Activated CD8-positive, alpha-beta memory T cell treated with anti-CD3 and anti-CD28 coated beads, Interleukin-2, amount 50 U/mL, for 1 hour (primary cell): ENCODE results near the gene STT3B.

Source experiments
- DNase-seq: peaks from one replicate; pipeline ENCODE4 v3.0.0-alpha.2; 2020; ENCODE audit errors: extremely low read depth

The STT3B gene

DNA sequence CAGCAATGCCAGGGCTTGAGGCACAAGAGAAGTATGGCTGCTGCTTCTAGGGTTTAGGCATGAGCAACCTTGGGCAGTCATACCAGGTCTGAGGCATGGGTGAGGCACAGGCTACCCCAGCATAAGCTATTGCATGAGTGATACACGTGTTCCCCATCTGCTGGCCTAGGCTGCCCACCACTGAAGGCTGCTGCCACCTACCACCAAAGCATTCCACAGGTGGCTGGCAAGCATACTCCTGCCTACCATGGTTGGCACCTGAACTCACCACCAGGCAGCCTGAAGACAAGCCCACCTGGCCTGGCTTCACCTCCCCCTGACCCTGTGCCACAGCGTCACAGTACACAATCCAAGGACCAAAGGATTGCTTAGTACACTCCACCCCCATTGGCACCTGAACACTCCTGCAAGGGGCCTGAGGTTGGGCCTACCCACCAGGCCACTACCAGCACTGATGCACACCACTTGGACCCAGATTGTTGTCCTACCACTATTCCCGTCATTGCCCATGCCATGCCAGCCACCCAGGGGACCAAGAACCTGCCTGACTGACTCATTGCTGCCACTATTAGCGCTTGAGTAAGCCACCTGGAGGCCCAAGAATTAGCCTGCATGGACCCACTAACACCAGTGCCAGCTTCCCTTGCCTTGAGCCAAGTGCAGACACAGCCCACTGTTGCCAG is 115.7 kb downstream of the STT3B start:
- no peak for DNase-seq

DNA sequence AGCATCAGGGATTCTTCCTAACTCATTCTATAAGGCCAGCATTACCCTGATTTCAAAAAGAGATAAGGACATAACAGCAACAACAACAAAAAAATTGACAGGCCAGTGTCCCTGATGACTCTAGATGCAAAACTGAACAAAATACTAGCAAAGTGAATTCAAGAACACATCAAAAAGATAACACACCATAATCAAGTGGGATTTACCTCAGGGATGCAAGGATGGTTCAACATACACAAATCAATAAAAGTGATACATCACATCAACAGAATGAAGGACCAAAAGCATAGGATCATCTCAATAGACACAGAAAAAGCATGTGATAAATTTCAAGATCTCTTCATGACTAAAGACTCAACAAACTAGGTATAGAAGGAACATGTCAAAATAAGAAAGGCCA is 119.6 kb downstream of the STT3B start:
- no peak for DNase-seq

DNA sequence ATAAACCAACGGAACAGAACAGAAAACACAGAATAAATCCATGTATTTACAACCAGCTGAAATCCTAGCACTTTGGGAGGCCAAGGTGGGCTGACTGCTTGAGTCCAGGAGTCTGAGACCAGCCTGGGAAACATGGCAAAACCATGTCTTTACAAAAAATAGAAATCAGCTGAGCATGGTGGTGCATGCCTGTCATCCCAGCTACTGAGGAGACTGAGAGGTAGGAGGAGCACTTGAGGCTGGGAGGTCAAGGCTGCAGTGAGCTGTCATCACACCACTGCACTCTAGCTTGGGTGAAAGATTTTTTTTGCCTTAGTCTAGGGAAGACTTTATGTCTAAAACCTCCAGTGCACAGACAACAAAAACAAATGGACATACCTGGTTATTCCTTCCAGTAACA is 120.7 kb downstream of the STT3B start:
- no peak for DNase-seq

DNA sequence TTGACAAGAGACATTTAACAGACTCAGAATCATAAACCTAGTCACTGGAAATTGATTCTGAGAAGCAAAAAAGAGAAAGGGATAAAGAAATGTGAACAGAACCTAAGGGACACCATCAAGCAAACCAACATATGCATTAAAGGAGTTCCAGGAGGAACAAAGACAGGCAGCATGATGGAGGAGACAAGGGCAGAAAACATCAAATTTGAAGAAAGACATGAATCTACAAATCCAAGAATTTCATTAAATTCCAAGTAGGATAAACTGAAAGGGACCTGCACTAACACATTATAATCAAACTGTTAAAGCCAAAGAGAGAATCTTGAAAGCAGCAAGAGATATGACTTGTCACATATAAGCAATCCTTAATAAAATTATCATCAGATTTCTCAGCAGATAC is 122.3 kb downstream of the STT3B start:
- no peak for DNase-seq

DNA sequence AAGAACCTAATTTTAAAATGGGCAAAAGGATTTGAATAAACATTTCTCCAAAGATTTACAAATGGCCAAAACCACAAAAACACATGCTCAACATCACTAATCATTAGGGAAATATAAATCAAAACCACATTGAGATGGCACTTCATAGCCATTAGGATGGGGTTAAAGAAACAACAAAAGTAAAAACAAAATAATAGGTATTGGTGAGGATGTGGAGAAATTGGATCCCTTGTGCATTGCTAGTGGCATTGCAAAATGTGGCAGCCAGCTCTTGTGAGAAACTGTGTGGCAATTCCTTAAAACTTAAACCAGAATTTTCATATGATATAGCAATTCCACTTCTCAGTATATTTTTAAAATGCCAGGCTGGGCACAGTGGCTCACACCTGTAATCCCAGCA is 126.5 kb downstream of the STT3B start:
- no peak for DNase-seq

DNA sequence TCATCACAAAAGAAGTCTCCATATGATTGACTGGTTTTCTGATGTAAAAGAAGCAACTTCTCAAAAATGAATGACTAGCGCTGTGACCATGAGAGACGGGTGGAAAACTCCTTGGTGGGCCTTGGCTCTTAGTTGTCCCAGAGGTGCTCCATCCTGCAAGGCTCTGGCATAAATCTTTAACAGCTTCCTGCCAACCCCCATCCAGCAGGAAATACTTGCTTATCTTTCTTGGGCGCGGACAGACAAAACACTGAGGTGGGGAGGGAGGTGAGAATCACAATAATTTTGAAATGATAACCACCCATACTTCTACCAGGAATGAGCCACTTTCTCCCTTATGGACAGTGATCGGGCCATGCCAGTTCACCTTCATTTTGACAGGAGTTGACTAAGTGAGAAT is 128.6 kb downstream of the STT3B start:
- DNase-seq, result no peak

DNA sequence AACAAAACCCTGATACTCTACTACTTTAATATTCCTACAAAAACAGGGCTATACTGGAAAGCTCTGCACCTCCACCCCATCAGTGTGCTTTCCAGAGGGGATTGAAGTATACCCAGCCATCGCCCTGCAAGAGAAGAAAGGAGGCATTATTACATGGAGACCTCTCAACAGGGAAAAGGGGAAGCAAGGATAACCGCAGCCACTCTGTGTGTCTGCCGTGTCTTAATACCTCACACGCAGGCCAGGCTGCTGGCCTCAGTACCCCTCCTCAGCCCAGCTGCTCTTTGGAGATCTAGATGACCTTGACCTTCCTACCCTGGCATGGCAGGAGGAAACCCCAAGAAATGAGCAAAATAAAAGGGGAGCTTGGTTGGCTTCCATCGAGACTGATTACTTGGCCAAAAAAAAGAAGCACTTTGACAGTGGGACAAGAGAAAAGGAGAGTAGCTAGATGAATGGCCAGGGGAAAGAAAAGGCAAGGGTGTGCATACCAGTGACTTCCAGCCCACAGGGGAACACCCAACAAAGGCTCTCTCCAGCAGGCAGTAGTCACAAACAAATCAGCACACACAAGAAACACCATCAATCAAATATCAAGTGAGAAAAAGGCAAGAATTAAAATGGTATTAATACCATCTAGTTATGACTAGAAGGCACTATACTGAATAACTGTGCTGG is 129.4 kb downstream of the STT3B start:
- DNase-seq, result no peak

DNA sequence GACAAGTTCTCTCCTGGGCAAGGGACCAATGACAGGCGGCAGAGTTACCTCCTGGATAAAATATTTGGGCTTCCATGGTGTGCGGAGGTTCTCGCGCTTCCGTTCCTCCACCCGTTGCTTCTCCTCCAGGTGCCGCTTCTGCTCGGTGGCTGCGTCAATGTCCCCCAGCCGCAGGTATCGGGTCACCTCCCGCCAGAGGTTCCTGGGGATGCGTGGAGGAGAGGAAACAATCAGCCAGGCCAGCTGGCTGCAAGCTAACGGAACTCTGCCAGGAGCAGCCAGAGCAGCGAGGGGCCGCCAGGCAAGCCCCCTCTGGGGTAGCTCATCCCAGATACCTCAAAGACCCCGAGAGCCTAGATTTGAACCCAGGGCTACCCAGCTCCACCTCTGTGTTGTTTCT is 131.3 kb downstream of the STT3B start:
- no peak for DNase-seq

DNA sequence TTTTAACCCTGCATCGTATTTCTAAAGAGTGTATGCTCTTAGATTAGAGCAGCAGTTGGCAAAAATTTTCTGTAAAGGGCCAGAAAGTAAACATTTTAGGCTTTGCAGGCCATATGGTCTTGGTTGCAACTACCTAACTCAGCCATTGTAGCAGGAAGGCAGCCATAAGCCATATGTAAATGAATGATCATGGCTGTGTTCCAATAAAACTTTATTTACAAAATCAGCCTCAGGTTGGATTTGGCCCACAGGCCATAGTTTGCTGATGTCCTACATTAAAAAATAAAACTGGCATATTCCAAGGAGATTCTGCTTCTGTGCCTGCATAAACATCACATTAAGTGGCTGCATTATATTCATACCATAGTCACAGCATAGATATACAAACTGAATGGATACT is 134.9 kb downstream of the STT3B start:
- DNase-seq, result no peak

DNA sequence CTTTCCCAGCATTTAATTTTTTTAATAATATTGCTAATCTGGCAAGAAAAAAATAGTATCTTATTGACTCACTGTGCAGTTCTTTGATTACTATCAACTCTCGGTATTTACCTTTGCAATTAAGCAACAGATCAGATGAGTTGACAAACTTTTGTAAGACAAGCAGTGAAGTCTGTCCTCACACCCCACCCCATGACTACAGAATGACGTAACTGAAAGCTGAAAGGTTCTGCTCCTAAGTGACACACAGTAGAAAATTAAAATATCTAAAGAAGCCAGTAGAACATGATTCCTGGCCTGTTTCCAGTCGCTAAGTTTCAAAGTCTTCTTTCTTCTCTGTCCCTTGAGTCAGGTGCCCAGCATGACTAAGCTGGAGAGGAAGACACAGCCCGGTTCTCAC is 135.5 kb downstream of the STT3B start:
- DNase-seq, result no peak

DNA sequence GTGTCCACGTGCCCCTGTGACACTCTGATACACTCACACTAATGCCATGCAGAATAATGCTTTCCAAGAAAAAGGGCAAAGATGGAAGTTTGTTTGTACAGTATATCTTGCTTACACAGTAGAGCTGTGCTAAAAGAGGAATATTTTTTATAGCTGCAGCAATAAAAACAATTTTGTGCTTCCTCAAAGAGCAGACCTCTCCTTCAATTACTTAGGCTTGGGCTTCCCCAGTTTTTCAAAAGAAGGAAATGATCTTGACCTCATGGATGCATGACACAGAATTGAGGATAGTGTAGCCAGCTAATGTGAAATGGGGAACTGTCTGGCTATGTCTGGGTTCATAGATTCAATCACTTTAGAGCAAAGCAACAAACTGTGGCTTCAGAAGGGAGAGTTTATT is 137.4 kb downstream of the STT3B start:
- no peak for DNase-seq

DNA sequence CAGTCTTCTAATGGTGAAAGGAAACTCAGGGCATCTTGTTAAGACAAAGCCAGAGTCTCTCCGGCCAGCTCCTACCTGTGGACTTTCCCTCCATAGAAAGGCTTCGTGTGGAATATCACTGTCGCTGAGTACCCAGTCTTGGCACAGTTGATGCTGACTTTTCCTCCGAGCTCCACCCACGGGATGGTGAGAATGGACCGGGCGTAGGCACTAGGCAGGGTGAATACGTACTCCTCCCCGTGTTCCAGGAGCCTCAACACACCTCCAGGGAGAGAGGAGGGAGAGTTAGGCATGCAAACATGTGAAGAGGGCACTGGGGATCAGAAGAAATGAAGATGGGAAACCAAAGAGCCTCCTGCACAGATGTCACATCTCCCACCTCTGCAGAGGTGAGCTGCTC is 138.0 kb downstream of the STT3B start:
- no peak for DNase-seq

DNA sequence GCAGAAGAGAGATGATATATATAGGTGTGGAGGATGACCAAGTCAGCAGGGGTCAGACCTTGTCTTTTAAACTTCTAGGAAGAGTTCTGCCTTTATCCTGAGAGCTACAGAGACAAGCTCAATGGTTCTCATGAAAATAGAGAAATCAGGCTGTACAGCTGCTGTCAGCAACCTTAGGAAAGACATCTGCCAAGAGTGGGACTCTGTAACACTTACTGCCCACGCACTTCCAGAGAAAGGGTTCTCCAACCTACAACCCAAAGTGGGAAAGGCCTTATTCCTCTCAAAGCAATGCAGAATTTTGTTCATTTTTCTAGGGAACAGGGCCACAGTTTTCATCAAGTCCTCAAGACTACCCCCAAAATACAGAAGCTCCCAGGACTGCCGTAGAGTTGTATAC is 138.7 kb downstream of the STT3B start:
- no peak for DNase-seq

DNA sequence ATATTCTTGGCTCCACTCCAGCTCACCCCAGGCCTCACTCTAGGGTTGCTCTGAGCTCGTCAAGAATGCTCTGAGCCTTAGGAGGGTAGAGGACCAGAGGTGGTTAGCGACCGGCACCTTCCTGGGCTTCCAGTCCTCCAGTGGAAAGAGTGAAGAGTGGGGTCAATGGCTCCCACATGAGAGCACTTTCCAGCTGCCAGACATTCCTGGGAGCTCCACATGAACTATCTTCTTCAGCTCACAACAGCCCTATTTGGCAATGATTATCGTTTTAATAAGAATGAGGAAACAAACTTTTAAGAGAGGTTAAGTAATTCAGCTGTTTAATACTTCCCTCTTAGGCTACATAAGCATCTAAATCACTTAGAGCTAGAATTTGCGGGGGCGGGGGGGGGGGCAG is 139.3 kb downstream of the STT3B start:
- no peak for DNase-seq

DNA sequence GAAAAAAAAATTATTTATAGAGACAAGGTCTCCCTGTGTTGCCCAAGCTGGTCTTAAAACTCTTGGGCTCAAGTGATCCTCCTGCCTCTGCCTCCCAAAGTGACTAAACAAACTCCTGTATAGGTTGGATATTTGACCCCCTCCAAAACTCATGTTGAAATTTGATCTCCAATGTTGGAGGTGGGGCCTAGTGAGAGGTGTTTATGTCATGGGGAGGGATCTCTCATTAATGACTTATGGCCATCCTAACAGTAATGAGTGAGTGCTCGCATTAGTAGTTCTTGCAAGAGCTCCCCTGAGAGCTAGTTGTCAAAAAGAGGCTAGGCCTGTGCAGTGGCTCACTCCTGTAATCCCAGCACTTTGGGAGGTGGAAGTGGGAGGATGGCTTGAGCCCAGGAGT is 141.2 kb downstream of the STT3B start:
- no peak for DNase-seq

DNA sequence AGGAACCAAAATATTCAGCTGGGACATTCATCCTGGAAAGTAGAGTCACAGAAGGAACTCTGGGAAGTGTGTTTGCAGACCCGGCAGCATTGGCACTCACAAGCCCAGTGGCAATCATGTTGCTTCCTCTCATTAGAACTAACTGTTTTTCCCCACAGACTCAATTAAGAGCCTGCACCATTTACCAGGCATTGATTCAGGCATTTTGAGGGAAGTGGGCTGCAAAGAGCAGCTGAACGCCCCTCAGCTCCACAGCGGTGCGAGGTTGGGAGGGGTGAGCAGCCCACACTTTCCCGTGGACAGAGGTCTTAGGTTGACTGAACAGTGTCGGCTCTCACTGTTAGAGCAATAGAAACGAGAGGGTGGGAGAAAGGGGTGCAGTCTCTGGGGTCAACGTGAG is 143.8 kb downstream of the STT3B start:
- no peak for DNase-seq

DNA sequence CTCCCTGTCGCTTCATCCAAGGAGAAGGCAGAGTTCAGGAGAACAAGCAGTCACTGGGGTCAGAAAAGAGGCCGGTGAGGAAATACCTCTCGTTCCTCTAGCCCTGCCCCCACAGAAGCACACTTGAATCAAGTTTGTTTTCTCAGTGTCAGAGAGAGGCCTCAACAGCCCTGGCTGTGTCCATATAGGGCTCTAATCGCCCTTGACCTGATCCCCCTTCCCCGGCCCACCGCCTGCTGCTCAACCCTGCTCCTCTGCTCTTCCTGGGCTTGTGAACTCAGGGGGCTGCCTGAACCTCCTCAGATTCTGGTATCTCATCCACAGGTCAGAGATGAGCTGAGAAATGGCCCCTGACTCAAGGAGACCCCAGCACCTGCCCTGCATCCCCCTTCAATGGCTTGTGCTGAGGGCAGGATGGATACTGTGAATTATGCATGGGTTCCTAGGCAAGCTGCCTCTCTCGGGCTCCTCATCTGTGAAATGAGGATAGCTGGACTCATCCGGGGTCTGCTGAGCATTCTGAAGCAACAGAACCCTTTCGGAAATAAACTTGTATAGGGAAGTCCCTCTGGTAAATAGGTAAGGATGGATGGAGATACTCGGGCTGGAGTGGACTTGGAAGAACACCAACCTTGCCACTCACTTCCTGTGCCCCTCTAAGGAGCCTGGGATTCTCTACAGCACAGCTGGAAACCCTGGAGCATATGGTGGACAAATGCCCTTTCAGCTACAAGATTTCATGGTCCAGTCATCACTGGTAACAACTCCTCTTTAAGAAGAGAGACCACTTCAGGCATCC is 147.5 kb downstream of the STT3B start:
- no peak for DNase-seq
